NB4 (cell line): ENCODE data around the gene TRUB2.
"Not testable (repeated sequence)": the region's sequence is repeated elsewhere in the genome, so short reads cannot be mapped to it uniquely, and the experiment has no call there.

ENCODE experiments used
- MAX ChIP-seq: IDR thresholded peaks from 2 replicates; pipeline ENCODE4 v1.6.1; 2011; ENCODE audit warnings: low read depth, low read length
- MYC ChIP-seq: IDR thresholded peaks from 2 replicates; pipeline ENCODE4 v1.6.1; 2011; ENCODE audit warnings: low read depth, low read length
- POLR2A ChIP-seq: IDR thresholded peaks from 2 replicates; pipeline ENCODE4 v1.6.1; 2011; ENCODE audit warnings: mild to moderate bottlenecking; ENCODE audit not compliant: insufficient read length; ENCODE audit errors: extremely low read depth
- TF ChIP-seq, protein P1 (sequence below): IDR thresholded peaks from one replicate; pipeline ENCODE4 v1.5.1; 2012; ENCODE audit warnings: low read depth, low read length

DNA sequence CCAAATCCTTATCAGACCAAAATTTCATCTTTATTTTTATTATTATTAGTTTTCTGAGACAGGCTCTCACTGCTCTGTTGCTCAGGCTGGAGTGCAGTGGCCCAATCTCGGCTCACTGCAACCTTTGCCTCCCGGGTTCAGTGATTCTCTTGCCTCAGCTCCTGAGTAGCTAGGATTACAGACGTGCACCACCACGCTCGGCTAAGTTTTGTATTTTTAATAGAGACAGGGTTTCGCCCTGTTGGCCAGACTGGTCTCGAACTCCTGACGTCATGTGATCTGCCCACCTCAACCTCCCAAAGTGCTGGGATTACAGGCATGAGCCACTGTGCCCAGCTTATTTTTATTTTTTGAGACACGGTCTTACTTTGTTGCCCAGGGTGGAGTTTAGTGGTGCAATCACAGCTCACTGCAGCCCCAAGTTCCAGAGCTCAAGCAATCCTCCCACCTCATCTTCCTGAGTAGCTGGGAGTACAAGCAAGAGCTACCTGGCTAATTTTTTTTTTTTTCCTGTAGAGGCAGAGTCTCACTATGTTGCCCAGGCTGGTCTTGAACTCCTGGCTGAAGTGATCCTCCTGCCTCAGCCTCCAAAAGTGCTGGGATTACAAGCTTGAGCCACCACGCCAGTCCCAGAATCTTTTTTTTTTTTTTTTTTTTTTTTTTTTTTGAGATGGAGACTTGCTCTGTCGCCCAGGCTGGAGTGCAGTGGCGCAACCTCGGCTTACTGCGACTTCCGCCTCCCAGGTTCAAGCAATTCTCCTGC, 16.8 kb upstream of the TRUB2 start:
- TF ChIP-seq, protein P1, sequence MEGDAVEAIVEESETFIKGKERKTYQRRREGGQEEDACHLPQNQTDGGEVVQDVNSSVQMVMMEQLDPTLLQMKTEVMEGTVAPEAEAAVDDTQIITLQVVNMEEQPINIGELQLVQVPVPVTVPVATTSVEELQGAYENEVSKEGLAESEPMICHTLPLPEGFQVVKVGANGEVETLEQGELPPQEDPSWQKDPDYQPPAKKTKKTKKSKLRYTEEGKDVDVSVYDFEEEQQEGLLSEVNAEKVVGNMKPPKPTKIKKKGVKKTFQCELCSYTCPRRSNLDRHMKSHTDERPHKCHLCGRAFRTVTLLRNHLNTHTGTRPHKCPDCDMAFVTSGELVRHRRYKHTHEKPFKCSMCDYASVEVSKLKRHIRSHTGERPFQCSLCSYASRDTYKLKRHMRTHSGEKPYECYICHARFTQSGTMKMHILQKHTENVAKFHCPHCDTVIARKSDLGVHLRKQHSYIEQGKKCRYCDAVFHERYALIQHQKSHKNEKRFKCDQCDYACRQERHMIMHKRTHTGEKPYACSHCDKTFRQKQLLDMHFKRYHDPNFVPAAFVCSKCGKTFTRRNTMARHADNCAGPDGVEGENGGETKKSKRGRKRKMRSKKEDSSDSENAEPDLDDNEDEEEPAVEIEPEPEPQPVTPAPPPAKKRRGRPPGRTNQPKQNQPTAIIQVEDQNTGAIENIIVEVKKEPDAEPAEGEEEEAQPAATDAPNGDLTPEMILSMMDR = not testable (repeated sequence)
- not testable (repeated sequence) for TF ChIP-seq POLR2A, MAX, MYC
